A204.1 (cell line): ENCODE results near the gene KCNK4.
A peak's percentile ranks its signal among the peaks of the same experiment; 100 is the strongest.

Source experiments
- FAIRE-seq: peaks from 2 replicates; lab custom pipeline; 2012; peaks lifted over from hg19 to GRCh38; lab: Jason Lieb, UNC

KCNK4 gene

DNA sequence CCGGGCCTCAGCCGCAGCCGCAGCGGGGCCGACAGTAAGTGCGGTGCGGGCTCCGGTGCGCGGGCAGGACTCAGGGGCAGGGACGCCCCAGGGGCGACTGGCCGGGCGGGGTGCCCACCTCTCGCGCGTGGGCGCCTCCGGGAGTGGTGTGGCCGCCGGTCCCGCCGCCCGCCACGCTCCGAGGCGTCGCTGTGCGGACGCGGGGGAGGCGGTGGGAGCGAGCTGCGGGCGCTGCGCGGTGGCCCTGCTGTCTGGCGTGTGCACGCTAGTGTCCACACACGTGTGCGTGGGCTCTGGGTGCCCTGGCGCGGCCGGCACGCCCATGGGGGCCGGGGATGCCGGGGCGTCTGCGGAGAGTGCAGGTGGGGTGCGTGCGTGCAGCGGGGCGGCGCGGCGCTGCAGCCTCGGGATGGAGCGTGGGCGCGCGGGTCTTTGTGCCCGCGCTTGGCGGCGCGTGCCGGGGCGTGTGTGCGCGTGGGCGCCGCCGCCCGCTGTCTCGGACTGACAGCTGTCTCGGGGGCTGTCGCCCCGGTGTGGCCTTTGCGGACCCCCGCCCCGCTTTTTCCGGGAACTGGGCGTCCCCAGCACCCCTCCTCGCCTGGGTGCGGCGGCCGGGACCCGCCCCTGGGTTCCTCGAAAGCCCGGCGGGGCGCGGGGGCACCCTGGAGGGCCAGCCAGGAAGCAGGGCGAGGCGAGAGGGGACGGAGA lies 804 bp downstream of the KCNK4 start:
- FAIRE-seq = no peak

DNA sequence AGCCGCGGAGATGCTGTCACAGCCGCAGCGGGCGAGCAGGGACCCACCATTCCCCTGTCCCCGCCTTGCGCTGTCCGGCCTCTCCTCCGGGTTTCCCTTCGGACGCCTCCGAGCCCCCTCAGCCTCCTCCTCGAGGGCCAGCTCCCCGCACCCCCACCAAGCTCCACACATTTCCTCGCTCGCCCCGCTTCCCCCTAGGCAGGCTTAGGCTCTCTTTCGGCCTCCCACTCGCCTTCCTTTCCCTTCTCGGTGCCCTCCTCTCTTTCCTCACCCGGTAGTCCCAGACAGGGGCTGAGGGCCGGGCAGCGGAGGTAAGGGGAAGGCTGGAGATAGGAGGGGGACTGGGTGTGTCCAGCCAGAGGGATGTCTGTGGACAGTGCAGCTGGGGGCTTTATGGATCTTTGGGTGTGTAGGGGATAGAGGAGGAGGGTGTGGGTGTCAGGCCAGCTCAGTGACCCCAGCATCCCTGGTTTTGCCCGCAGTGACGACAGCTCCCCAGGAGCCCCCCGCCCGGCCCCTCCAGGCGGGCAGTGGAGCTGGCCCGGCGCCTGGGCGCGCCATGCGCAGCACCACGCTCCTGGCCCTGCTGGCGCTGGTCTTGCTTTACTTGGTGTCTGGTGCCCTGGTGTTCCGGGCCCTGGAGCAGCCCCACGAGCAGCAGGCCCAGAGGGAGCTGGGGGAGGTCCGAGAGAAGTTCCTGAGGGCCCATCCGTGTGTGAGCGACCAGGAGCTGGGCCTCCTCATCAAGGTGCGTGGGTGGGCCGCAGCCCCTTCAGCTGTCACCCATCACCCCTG lies 1.6 kb downstream of the KCNK4 start:
- no peak for FAIRE-seq

GRCh38 chr11:64294774-64295173 lies 3.7 kb downstream of the KCNK4 start:
- FAIRE-seq = no peak

GRCh38 chr11:64295760-64296159 lies 4.7 kb downstream of the KCNK4 start:
- FAIRE-seq = no peak

DNA sequence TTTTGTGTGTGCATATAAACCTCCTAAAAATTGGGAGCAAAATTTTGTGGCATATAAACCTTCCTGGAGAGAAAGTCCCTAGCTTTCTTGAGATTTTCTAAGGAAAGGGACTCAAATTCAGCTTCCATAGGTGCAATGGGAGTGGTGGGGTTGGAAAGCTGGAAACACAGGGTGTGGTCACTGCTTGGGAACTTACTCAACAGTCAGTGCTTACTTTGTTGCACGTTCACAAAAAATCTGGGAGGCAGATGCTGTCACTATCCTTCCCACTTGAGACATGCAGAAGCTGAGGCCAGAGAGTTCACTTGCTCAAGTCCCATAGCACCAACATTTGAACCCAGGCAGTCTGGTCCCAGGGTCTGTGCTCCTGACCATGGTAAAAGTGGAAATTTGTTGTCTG lies 5.1 kb downstream of the KCNK4 start:
- no peak for FAIRE-seq

DNA sequence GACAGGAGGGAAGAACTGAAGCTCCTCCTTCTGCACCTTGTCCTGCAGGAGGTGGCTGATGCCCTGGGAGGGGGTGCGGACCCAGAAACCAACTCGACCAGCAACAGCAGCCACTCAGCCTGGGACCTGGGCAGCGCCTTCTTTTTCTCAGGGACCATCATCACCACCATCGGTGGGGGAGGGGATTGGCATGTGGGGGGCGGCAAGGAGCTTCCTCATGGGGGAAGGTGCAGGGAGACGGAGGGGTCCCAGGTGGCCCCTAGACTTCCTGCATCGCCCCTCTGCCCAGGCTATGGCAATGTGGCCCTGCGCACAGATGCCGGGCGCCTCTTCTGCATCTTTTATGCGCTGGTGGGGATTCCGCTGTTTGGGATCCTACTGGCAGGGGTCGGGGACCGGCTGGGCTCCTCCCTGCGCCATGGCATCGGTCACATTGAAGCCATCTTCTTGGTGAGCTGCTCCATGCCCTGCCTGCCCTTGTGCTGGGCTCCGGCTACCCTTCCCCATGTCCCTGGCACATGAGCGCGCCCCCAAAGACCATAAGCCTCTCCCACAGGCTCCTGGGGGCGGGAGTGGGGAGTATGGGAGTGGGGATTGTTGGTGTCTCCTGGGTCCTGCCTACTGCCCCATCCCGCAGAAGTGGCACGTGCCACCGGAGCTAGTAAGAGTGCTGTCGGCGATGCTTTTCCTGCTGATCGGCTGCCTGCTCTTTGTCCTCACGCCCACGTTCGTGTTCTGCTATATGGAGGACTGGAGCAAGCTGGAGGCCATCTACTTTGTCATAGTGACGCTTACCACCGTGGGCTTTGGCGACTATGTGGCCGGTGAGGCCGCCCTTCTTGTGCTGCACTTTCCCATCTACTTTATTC lies 6.0 kb downstream of the KCNK4 start:
- FAIRE-seq = no peak

DNA sequence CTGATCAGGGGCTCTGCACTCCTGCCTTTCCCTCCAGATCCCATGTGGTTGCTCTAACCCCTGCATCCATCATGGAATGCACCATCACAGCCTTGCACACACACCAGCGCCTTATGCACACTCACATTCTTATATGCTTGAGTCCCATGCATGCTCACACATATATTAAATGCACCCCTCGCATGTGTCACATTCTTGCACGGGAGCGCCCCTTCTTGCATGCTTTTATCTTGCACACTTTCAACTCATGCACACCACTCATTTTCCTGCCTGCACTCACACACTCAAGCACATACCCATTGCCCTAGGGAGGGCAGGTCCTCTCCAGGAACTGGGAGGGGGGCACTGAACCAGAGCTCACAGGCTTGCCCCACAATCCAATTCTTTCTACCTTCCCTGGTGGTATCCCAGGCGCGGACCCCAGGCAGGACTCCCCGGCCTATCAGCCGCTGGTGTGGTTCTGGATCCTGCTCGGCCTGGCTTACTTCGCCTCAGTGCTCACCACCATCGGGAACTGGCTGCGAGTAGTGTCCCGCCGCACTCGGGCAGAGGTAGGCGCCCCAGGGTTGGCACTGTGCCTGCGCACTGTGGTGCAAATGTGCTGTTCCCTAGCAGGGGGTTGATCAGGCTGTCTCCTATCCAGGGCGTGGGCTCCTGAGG lies 6.7 kb downstream of the KCNK4 start:
- no peak for FAIRE-seq

DNA sequence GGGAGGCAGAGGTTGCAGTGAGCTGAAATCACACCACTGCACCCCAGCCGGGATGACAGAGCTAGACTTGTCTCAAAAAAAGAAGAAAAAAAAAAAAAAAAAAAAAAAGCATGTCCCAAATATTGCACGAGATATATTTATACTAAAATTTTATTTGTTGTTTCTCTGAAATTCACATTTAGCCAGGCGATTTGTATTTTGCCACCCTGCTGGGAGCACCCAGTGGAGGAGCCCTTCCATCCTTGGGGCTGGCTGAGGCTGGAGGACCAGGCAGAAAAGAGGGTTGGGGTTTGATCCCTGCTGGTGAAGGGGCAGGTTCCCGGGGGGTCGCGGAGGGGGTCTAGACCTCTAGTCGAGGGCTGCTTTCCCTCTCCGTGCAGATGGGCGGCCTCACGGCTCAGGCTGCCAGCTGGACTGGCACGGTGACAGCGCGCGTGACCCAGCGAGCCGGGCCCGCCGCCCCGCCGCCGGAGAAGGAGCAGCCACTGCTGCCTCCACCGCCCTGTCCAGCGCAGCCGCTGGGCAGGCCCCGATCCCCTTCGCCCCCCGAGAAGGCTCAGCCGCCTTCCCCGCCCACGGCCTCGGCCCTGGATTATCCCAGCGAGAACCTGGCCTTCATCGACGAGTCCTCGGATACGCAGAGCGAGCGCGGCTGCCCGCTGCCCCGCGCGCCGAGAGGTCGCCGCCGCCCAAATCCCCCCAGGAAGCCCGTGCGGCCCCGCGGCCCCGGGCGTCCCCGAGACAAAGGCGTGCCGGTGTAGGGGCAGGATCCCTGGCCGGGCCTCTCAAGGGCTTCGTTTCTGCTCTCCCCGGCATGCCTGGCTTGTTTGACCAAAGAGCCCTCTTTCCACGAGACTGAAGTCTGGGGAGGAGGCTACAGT lies 8.1 kb downstream of the KCNK4 start:
- no peak for FAIRE-seq

GRCh38 chr11:64299847-64300648 lies 8.9 kb downstream of the KCNK4 start, which contains the start of gene CATSPERZ:
CATSPERZ (plus strand) TSS chr11:64300358; CDS start chr11:64300411, 53 bp downstream.
- no peak for FAIRE-seq

GRCh38 chr11:64303109-64304031 lies 12.3 kb downstream of the KCNK4 start:
- FAIRE-seq = no peak

DNA sequence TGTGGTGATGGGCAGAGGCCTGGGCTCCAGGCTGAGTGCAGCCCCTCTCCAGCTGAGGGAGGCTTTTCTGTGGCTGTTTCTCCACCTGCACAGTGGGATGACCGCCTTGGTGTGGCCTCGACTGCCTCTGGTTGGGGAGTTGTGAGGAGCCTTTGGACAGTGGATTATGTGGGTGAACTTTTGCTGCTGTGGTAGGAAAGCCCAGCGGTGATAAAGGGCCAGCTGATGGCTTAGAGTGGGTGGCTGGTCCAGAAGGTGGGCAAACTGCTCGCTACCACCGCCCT lies 12.9 kb downstream of the KCNK4 start:
- FAIRE-seq = no peak

DNA sequence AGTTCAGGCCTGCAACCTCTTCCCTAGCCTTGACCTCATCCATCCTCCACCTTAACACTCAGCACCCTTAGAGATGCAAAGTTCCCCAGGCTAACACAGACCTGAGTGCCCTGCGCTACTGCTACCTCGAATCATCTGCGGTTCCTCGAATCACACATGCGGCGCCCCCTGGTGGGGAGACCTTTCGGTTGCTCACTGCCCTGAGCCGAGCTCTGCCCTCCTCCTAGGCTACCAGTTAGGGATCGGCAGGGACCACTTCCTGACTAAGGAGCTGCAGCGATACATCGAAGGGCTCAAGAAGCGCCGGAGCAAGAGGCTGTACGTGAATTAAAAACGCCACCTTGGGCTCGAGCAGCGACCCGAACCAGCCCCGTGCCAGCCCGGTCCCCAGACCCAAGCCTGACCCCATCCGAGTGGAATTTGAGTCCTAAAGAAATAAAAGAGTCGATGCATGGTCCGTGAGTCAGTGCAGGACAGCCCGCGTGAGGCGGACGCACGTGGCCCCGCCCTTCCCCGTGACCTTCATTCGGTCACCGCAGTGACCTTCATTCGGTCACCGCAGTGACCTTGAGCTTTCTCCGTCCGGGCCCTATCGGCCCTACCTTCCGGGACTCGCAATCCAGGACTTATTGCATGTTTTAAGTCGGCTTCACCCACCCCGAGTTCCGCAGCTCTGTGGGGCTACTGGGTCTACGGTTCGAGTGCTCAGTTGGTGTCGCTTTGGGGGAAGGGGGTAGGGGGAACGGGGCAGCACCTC lies 13.4 kb downstream of the KCNK4 start:
- no peak for FAIRE-seq

DNA sequence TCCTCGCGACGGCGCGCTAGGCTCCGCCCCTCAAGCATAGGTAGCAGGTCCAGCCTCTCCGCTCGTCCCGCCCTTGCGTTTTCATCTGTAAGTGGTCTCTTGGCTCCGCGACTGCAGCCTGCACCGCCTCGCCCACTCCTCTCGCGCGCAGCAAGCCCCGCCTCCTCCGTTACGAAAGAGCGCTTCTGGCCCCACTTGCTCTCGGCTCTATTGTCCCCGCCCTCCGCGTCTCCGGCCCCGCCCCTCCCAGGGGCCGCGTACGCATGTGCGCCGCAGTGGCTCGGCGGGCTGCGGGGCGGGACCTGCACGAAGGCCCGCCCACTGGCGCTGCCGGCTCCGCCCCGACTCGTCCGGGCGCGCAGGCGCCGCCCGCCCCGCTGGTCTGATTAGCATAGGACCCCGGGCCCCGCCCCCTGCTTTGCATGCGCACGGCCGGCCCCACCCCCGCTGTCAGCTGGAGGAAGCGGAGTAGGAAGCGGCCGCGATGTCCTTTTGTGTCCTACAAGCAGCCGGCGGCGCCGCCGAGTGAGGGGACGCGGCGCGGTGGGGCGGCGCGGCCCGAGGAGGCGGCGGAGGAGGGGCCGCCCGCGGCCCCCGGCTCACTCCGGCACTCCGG lies 14.1 kb downstream of the KCNK4 start, which contains the start of gene ESRRA:
Gene ESRRA, plus strand, starts transcription at position 450 of the 616 bp plus-strand sequence. CDS start 1,656 bp downstream, outside the sequence.
- peak; percentile 47 for FAIRE-seq

DNA sequence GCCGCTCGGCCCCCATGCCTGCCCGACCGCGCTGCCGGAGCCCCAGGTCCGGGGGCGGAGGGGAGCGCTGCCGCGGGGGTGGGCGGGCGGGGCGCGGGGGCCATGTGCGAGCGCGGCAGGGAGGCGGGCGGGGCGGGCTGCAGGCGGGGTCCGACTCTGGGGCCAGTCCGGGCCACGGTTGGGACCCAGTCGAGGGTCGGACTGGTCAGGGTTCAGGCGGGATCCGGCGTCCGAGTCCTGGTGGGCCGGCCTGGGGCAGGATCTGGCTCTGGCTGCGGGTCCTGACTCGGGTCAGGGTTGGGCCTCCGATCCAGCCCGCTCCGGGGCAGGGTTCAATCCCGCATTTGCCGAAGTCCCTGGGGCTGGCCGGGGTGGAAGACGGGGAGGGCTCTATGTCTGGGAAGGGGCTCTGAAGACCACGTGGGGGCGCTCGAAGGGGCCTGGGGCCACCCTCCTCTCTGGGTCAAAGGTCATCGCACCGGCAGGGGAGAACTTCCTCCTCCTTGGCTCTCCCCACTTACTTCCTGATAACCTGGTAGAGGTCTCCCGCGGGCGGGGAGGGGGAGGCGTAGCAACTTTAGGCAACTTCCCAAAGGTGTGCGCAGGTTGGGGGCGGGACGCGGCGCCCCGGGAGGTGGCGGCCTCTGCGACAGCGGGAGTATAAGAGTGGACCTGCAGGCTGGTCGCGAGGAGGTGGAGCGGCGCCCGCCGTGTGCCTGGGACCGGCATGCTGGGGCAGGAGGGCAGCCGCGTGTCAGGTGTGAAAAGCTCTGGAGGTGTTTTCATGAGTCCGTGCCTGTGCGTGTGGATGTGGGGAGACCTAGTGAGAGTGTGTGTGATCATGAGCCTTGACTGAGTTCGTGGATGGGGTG lies 14.8 kb downstream of the KCNK4 start:
- no peak for FAIRE-seq

GRCh38 chr11:64306563-64306875 lies 15.4 kb downstream of the KCNK4 start:
- FAIRE-seq = no peak

DNA sequence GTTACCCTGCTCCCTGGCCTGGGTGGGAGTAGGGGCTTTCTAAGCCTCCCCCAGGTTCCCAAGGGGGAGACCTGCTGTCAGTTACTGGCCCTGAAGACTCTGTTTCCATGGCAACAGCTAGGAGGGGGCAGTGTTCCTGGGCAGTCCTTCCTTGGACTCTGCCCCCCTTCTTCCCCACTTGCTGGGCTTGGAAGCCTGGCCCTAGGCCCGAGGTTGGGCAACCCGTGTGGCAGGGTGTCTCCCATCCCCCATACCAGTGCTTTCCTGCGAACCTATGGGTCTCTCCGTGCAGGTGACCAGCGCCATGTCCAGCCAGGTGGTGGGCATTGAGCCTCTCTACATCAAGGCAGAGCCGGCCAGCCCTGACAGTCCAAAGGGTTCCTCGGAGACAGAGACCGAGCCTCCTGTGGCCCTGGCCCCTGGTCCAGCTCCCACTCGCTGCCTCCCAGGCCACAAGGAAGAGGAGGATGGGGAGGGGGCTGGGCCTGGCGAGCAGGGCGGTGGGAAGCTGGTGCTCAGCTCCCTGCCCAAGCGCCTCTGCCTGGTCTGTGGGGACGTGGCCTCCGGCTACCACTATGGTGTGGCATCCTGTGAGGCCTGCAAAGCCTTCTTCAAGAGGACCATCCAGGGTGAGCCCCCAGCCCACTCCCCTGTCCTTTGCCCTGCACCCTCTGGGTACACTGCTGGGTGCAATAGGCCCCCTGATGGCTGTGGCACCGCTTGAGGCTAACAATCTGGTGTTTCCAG lies 15.9 kb downstream of the KCNK4 start:
- no peak for FAIRE-seq
